ENCODE measurements around the gene SLFNL1.

GRCh38 chr1:41015897-41016470 lies 5.5 kb downstream of the SLFNL1 start:
- no peak for TF ChIP-seq CTCF (IDR thresholded peaks at IDR 0.05; ENCODE audit: insufficient read depth, low read depth, low read length)
- no peak for TF ChIP-seq EZH2 (IDR thresholded peaks at IDR 0.05; ENCODE audit: insufficient read depth, low read length)

All from astrocyte (in vitro differentiated cells and primary cell).